GM18508 (cell line): ENCODE results near the gene BTBD7.

ENCODE experiments used
- ATAC-seq: cut with Tn5 transposase; IDR thresholded peaks from one replicate; pipeline ENCODE4 v1.9.1; 2021; ENCODE audit warnings: moderate number of reproducible peaks; ENCODE audit not compliant: insufficient read depth, unreplicated experiment

Gene BTBD7

GRCh38 chr14:93305725-93306418 lies 27.0 kb downstream of the BTBD7 start:
- no peak for ATAC-seq

- ATAC-seq: no peak
Observed at GRCh38 chr14:93304771-93305170, 28.1 kb downstream of the BTBD7 start.

- ATAC-seq: no peak
Observed at GRCh38 chr14:93303659-93304058, 29.2 kb downstream of the BTBD7 start.

- no peak for ATAC-seq
Observed at GRCh38 chr14:93302688-93303581, 29.9 kb downstream of the BTBD7 start.

GRCh38 chr14:93301821-93302447 lies 30.9 kb downstream of the BTBD7 start:
- no peak for ATAC-seq

- ATAC-seq: no peak
Observed at GRCh38 chr14:93299866-93300265, 33.0 kb downstream of the BTBD7 start.

- ATAC-seq: no peak
Observed at GRCh38 chr14:93299416-93299815, 33.4 kb downstream of the BTBD7 start.

- no peak for ATAC-seq
Observed at GRCh38 chr14:93295541-93296220, 37.2 kb downstream of the BTBD7 start.

- no peak for ATAC-seq
Observed at GRCh38 chr14:93286212-93286890, 46.5 kb downstream of the BTBD7 start.

GRCh38 chr14:93285044-93285443 lies 47.8 kb downstream of the BTBD7 start:
- no peak for ATAC-seq

- ATAC-seq: no peak
Observed at GRCh38 chr14:93281937-93282336, 50.9 kb downstream of the BTBD7 start.

- ATAC-seq: no peak
Observed at GRCh38 chr14:93280743-93281142, 52.1 kb downstream of the BTBD7 start.

GRCh38 chr14:93276031-93276716 lies 56.7 kb downstream of the BTBD7 start:
- ATAC-seq: no peak

GRCh38 chr14:93274055-93274806 lies 58.6 kb downstream of the BTBD7 start:
- no peak for ATAC-seq

- no peak for ATAC-seq
Observed at GRCh38 chr14:93271111-93271510, 61.7 kb downstream of the BTBD7 start.

- no peak for ATAC-seq
Observed at GRCh38 chr14:93269341-93270068, 63.3 kb downstream of the BTBD7 start.

- ATAC-seq: no peak
Observed at GRCh38 chr14:93268406-93268805, 64.4 kb downstream of the BTBD7 start.

- ATAC-seq: no peak
Observed at GRCh38 chr14:93267149-93267711, 65.6 kb downstream of the BTBD7 start.
